NCI-H146 treated with DMSO at 0.1 percent for 48 hours (cell line): ENCODE data around the gene RFX8.

ENCODE experiments used
- DNase-seq: peaks from one replicate; lab custom pipeline; 2025; ENCODE audit not compliant: unreplicated experiment; lab: John Stamatoyannopoulos, UW

RFX8 gene

DNA sequence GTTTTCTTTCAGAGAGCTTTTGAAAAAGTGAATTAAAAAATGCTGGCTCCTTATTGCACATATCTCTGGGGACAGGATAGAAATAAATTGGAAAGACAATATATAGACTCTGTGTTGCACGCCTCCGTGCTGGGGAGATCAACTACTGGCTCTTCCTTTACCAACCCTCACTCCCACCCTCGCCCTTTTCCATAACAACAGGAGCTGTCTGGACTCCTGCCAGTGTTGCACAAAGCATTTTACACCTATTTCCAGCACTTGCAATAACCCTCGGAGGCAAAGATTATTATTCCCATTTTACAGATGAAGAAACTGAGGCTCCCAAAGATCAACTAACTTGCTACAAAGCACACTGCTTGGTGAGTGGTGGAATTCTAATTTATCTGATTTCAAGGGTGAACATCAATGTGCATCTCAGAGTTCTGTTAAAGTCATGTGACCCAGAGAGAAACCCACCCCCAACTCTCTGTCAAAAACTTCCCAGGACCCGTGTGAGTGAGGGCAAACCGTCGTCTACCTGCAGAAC is 91.8 kb downstream of the RFX8 start:
- DNase-seq = no peak

DNA sequence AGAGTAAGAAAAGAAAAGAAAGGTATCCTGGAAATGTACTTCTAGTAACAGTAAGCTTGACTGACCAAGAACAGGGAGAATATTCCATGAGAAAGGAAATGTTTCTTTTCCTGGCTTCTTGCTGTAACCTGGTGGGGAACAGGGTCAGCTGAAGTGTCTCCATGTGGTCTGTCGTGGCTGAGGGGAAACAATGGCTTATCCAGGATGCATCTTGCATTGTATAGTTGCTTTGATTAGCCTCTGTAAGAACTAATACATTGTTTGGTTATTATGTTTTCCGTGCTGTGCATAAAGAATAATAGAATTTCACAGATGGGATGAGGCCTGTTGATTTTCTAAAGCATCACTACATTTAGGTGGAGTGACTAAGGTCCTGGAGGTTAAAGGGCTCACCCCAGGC is 92.5 kb downstream of the RFX8 start:
- DNase-seq = no peak

DNA sequence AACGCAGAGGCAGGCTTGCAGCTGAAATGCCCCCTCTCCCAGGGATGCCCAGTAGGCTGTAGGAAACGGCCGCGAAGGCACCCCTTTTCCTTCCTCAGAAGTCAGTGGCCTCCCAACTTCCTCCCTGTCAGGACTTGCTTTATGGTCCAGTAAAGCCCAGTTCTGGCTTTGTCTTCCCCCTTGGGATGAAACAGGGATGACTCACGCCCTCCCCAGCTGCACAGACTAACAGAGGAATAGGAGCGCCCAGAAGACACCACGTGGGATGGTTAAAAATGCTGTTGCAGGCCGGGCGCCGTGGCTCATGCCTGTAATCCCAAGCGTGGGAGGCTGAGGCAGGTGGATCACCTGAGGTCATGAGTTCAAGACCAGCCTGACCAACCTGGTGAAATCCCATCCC is 94.5 kb downstream of the RFX8 start:
- DNase-seq = no peak

DNA sequence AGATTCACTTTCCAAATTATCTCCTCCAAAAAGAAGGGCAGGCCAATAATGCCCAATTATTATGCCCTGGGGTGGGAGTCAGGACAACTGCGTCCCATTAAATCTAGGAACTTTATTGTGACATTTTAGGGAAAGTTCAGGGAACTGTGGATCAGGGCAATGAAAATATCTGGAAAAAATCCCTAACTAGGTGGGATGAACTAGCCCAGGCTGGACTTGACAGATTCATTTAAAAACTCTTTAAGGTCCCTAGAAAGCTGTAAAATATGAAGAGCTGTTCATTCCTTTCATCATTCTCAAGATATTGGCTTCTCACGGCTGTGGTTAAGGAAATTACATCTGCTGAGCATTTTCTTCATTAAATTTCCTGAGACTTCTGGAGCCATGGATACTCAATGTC is 95.8 kb downstream of the RFX8 start:
- no peak for DNase-seq

DNA sequence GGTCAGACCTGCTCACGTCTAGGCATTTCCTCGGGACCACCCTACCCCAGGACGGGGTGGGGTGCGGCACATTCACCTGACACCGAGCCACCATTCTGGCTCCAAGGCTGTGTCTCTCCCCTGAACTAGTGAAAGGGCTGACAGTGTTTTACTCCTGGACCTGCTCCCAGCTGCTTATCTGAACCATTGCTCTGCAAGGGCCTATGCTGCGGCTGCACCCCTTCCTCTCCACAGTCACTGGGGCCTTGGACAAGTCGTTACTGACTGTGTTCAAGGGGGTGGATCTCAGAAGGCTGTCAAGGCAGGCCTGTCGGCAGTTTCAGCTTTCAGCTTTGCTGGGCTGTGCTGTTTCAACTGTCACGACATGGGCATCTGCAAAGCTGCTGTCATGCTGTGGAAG is 99.3 kb downstream of the RFX8 start:
- no peak for DNase-seq

DNA sequence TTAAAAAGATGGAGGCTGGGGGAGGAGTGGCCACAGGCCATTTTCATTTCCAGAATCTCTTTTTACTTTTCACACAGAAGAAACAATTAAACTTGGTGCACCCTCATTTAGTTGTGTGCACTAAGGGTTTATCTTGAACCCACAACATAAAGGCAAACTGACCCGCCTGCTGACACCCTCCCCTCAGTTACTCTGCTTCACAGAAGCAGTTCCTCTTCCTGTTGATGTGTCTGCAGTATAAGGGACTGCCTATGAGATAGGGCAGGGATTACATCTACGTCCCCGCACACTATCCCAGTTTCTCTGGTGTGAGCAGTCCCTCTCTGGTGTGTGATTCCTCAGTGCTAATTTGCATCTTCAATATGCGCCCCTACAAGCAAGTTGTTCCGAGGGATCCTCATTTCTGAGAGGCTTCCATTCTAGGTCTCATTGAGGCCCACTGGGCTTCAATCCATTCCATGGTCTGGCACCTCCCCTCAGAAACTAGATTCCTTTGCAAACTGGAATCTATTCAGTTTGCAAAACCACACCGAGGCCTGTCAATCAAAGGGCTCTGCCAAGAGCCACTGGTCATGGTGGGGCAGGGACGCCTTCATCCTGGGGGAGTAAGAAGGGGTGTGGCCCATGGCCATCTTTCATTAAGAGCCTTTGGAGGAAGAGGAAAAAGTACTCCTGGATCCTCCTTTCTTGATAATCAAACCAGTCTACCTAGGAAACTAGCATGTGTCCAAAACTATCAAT is 99.9 kb downstream of the RFX8 start:
- no peak for DNase-seq

DNA sequence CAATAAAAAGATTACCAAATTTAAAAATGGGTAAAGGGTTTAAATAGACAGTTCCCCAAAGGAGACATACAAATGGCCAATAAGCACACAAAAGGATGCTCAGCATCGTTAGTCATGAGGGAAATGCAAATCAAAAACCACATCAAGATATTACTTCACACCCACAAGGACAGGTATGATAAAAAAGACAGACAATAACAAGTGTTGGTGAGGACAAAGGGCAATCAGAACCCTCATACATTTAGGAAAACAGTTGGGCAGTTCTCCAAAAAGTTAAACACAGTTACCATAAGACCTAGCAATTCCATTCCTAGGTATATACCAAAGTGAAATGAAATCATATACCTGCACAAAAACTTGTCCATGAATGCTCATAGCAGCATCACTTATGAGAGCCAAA is 102.1 kb downstream of the RFX8 start:
- no peak for DNase-seq

DNA sequence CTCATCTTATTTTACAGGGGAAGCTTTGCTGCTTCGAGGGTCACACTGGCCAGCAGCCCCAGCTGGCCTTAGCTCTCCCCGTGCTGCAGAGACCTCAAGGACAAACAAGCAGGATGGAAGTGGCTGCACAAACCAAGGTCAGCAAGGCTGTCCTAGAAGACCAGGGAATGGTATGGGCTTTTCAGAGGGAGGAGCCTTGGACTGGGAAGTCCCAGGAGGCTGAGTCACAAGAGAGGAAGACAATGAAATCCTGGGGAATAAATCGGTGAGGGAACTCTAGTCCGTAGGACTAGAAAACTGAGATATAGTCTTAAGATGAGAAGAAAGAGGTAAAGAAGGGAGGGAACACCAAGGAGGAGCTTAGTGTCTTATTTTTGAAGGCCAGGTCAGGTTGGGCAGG is 103.3 kb downstream of the RFX8 start:
- no peak for DNase-seq

DNA sequence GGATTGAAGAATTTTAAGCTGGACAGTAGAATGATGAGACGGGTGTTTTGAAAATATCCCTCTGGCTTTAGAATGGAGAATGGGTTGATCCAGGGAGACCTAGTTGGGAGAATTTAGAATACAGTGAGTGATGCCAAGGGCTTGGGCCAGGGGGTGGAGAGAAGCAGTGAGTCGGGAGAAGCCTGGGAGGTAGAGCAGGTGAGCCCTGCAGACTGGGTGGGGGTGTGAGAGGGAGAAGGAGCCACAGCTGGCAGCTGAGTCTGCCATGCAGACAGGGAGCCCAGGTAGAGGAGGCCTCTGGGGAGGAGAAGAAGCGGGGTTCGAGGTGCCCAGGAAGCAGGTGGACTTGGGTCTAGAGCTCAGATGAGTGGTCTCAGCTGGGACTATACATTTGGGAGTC is 105.8 kb downstream of the RFX8 start:
- DNase-seq = no peak

DNA sequence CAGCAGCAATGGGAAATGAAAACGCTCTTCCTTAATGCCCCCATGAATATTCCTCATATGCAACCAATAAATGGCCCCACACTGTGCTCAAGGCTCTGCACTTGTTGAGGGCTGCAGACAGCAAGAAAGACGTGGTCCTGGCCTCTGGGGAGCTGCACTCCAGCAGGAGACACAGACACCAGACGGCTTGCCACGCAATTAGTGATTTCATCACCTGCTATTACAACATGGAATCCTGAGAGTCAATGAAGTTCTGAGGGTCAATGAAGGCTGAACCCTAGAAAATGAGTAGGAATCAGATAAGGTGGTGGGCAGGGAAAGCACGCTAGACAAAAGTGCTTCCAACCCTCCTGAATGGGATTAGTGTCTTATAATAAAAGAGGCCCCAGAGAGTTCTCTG is 106.5 kb downstream of the RFX8 start:
- DNase-seq = no peak

DNA sequence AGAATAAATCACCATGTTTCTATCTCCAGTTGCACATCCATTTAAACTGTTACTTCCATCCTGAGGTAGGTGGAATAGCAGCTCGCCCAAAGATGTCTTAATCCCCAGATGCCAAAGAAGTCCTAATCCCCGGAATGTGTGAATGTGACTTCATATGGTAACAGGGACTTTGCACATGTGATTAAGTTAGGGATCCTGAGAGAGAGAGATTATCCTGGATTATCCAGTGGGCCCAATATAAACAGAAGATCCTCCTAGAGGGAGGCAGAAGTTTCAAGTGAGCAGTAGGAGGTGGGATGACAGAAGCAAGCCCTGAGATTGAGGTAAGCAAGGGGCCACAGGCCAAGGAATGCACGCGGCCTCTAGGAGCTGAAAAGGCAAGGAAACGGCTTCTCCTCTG is 107.4 kb downstream of the RFX8 start:
- DNase-seq = no peak

DNA sequence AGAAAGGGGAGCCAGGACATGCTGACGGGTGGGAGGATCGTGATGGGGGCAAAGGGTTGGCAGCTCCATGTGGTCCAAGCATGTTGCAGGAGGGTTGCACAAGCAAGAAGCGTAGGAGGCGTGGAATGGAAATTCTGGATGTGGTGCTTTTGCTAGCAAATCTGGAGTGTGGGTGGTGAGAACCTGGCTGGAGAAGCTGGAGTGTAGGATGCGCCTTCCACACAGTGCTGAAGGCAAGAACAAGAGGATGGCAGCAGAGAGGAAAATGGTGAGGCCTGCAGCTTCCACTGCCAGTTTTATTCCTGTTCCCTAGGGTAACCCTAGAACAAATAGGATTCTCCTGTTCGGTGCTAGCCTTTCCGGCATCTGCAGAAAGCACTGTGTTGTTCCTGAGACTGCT is 110.0 kb downstream of the RFX8 start:
- DNase-seq = no peak

DNA sequence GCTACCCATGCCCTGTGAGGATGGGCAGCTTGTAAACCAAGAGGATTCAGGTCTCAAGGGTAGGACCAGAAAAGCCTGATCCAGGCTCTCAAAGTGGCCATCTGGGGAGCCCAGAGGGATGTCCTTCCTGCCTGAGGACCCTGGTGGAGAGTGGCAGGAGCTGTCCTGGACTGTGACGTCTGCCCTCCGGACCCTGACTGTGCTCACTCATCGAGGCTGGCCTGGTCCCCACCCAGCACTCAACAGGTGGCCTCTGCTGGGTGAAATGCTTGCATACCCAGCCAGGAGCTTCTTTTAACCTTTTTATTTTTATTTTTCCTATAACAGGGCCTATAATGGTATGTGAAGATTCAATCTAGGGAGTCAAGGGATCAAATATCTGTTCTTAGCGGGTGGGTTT is 112.1 kb downstream of the RFX8 start:
- DNase-seq = no peak

DNA sequence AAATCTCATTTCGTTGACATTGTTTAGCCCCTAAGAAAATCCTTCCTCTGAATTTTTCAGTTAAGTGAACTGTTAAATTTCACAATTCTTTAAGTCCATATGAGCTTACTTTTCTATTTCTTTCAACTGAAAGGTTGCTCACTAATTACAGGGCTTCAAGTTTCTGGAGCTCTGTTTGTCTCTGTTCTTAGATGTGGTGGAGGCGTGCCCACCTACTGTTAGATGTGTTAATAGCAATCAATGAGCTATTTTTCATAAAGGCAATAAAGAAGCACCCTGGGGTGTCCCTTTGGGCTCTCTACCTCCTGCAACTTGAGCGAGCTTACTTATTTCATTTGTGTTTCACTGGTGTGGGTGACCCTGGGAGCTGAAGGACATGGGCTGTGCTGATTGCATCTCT is 112.6 kb downstream of the RFX8 start:
- no peak for DNase-seq

DNA sequence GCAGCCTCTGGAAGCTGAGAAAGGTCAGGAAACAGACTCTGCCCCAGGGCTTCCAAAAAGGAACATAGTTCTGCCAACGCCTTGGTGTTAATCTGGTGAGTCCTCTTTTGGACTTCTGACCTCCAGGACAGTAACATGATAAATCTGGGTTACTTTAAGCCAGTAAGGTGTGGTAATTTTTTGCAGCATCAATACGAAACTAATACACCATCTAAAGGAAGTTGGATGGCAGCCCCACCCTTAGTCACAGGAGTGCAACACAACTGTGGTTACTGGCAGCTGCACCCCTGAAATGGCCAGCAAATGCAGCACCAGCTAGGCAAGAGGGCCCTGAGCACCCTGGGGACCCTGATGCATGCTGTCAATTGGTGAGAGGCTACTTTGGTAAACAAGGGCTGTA is 113.4 kb downstream of the RFX8 start:
- no peak for DNase-seq

DNA sequence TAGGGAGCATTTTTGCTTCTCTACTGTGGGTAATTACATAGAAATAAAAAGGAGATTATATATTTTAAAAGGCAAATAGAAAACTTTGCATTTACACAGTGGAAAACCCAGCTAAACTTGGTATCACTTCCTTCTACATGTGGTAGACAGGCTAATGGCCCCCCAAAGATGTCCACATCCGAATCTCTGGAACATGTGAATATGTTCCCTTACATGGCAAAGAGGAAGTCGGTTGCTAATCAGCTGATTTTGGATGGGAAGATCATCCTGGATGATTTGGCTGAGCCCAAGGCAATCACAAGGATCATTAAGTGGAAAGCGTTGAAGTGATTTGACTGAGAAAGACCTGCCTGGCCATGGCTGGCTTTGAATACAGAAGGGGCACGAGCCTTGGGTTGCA is 113.8 kb downstream of the RFX8 start:
- DNase-seq = no peak

DNA sequence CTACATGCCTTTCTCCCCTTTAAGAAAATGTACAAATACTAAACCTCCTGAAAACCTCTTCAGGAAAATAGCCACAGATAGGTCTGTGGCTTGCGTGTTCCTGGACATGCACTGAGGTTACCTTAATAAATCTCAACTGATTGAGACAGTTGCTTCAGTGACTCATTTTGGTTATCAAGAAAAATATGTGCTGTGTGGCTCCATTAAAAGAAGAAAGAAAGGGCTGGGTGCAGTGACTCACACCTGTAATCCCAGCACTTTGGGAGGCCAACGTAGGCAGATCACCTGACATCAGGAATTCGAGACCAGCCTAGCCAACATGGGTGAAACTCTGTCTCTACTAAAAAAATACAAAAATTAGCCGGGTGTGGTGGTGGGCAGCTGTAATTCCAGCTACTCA is 114.7 kb downstream of the RFX8 start:
- no peak for DNase-seq

DNA sequence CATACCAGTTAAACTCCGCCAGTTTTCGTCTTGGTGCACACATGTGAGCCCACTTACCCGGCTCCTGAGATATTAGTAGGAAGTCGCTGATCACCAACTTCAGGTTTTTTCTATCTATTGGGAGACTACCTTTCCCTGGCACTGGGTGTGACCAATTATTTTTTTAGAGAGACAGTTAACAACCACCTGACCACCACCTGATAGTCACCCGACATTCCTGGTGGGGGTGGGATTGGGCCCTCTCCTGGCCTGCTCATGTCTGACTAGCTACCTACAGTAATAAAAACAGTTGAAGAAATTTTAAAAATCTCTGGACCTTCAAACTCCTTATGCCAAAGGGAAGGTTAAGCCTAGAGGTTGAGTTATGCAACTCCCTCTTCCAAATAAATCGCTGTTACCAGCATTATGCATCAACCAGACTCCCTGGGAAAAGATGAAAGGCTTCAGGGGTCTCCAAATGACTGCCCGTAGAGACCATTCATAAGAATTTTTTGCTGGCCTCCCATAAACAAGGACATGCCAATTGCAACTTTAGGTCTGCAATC is 115.4 kb downstream of the RFX8 start:
- DNase-seq = no peak

DNA sequence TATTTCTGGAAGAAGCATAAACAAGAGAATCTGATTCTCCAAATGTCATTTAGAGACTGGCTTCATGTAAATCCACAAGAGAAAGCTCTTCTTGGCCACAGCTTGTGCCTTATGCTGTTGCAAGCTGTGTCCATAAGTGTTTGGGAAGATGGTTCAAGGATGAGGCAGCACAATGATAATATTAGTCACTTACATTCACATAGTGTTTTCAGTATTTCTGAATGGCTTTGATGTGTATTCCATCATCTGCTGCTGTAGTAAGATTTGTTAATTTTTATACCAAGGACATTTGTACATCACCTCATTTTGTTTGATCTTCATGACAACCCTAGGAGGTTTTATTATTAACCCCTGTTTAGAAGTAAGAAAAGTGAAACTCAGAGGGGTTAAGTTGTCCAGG is 117.5 kb downstream of the RFX8 start:
- no peak for DNase-seq

DNA sequence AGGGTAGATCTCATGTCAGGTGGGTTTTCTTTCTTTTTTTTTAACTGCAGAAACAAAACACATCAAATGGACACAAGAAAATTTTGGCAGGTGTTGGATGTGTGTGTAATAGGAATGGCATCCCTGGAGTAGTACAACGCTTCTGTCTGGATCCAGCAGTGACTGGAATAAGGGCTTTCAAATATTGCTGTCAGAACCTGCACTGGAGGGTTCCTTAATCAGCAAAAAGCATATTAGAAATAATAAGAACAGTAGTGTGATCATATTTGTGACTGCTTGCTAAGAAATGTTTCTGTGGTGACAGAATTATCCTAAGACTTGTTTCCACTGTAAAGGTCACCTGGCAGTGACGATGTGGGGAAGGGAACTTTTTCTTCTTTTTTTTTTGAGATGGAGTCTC is 118.4 kb downstream of the RFX8 start:
- no peak for DNase-seq

DNA sequence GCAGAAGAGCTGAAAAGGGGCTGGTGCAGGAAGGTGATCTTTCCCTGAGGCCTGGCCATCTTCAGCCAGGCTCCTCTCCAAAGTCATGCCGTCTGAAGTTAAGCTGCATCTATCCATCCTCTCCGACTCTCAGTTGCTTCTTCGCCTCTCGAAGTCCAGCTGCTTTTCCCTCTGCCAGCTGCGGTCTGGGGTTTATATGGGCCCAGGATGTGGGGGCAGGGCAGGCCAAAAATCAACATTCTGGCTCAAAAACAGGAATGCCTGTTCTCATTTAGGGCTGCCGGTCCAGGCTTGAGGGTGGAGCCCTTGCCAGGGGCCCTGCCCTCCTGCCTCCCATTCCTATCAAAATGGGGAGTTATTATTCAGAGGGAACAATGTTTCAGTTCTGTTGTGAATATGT is 118.9 kb downstream of the RFX8 start:
- no peak for DNase-seq

DNA sequence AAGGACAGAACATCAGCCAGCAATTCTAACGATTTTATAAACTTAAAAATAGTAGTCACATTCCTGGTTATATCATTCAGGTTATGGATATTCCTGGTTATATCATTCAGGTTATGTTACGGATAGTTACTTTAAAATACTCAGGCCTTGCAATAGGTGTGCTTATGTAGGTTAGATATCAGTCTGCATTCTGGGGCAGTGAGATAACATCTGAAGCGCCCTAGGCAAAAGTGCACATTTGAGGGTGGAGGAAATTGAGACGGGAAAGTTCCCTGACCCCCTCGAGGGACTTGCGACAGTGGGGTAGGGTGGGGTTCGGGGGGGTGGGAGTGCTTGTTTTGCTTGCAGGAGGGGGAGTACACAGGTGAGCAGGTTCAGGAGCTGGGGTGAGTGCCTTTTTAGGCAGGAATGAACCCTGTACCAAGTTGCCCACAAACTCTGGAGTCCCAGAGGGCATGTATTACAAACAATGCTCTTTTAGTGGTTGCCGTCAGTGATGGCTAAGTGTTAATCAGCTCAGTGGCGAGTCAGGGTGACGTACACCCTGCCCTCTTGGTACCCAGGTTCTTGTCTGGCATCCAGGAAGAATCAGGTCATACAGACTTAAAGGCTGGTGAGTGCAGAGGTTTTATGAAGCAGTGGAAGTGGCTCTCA is 119.4 kb downstream of the RFX8 start:
- no peak for DNase-seq
